Tibial nerve (tissue), 4 donors: ENCODE measurements around the gene KRT82.

Experiments used
- EP300 ChIP-seq, 2 donors: sonication (generic); formaldehyde crosslinking; IDR thresholded peaks; one replicate each; pipeline ENCODE4 v1.6.1; 2017; ENCODE audit warnings: antibody characterized with exemption in 2 of 2, mild to moderate bottlenecking in 1 of 2
- TF ChIP-seq, protein P1 (sequence below), 5 experiments: fragments of 200-600 bp in 3 of 5; fragments of 450-650 bp in 2 of 5; sonication (generic) in 3 of 5; IDR thresholded peaks; one replicate each; pipeline ENCODE4 v1.5.1; 2016 to 2019; ENCODE audit warnings: antibody characterized with exemption in 5 of 5, mild to moderate bottlenecking in 3 of 5, moderate library complexity in 2 of 5

DNA sequence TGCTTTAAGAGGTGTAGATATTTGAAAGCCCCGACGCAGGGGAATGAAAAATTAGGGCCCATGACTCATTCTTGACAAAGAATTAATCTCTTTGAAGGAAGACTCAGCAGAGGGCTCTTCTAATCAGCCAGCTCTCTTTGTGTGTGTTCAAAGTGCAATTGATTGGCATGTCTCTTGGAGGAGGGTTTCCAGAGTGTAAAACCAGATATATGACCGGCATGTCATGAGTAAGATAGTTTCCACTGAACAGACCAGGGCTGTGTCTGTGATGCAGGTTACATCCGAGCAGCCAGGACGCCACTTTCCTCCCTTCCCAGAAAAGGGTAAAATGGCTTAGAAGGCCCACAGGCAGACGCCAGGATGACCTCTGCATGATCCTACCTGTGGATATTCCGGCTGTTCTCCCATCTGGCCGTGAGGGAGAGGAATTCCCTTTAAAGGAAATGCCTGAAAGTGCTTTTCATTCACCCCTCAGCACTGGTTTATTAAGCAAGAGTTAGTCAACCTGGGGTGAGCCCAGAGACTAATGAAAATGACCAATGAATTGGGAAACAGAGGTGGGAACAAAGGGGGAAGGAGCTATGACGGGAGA lies 35.3 kb upstream of the KRT82 start:
- TF ChIP-seq, protein P1, sequence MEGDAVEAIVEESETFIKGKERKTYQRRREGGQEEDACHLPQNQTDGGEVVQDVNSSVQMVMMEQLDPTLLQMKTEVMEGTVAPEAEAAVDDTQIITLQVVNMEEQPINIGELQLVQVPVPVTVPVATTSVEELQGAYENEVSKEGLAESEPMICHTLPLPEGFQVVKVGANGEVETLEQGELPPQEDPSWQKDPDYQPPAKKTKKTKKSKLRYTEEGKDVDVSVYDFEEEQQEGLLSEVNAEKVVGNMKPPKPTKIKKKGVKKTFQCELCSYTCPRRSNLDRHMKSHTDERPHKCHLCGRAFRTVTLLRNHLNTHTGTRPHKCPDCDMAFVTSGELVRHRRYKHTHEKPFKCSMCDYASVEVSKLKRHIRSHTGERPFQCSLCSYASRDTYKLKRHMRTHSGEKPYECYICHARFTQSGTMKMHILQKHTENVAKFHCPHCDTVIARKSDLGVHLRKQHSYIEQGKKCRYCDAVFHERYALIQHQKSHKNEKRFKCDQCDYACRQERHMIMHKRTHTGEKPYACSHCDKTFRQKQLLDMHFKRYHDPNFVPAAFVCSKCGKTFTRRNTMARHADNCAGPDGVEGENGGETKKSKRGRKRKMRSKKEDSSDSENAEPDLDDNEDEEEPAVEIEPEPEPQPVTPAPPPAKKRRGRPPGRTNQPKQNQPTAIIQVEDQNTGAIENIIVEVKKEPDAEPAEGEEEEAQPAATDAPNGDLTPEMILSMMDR (IDR thresholded peaks at IDR 0.05): no peak
- no peak for TF ChIP-seq EP300 (IDR thresholded peaks at IDR 0.05)
